HEK293 (cell line): ENCODE measurements around the gene RGS7.

Experiments
- CTCF ChIA-PET: fragments of 350-600 bp; formaldehyde crosslinking; extraction: SDS; loops from one replicate; lab custom pipeline; 2021; ENCODE audit warnings: antibody characterized with exemption; lab: Yijun Ruan, JAX
- POLR2A ChIA-PET: fragments of 300-600 bp; formaldehyde crosslinking; extraction: SDS; loops from one replicate; lab custom pipeline; 2020; ENCODE audit warnings: antibody characterized with exemption, inconsistent platforms; lab: Yijun Ruan, JAX
- H3K27ac ChIP-seq: fragments of 200-500 bp; sonication (Bioruptor generic); 2 replicates; pipeline ENCODE4 v1.5.1; 2014; ENCODE audit warnings: low read depth, low read length, control low read depth, inconsistent platforms; ENCODE audit errors: extremely low read depth
- H3K36me3 ChIP-seq, 2 experiments: fragments of 200-500 bp in 1 of 2; sonication (Bioruptor generic) in 1 of 2; 1 replicate in 1 of 2; 2 replicates in 1 of 2; pipeline ENCODE4 v1.5.1; 2014 to 2017; ENCODE audit warnings: inconsistent platforms in 2 of 2, low read length in 2 of 2; ENCODE audit not compliant: control insufficient read depth in 2 of 2, insufficient read depth in 1 of 2
- H3K4me1 ChIP-seq: fragments of 200-500 bp; sonication (Bioruptor generic); 2 replicates; pipeline ENCODE4 v1.5.1; 2014; ENCODE audit warnings: mild to moderate bottlenecking, low read length, inconsistent platforms; ENCODE audit not compliant: control insufficient read depth, insufficient read depth
- H3K4me3 ChIP-seq: 2 replicates; pipeline ENCODE4 v1.5.1; 2011; ENCODE audit warnings: low read depth, mild to moderate bottlenecking, control low read depth, low read length, moderate library complexity
- H3K9me3 ChIP-seq: fragments of 200-500 bp; sonication (Bioruptor generic); 2 replicates; pipeline ENCODE4 v1.5.1; 2014; ENCODE audit warnings: low read depth, low read length, inconsistent platforms; ENCODE audit not compliant: control insufficient read depth, insufficient read depth
- FEZF1 ChIP-seq: fragments of 450-650 bp; formaldehyde crosslinking; IDR thresholded peaks from 2 replicates; pipeline ENCODE4 v1.5.1; 2016; ENCODE audit warnings: missing biosample characterization, missing genetic modification characterization
- IKZF3 ChIP-seq: fragments of 450-650 bp; IDR thresholded peaks from 2 replicates; pipeline ENCODE4 v1.5.0; 2018; ENCODE audit warnings: missing biosample characterization, mild to moderate bottlenecking, missing genetic modification characterization, moderate library complexity
- KLF7 ChIP-seq: fragments of 450-650 bp; formaldehyde crosslinking; IDR thresholded peaks from 2 replicates; pipeline ENCODE4 v1.5.1; 2016; ENCODE audit warnings: missing biosample characterization, missing genetic modification characterization, borderline replicate concordance
- KLF8 ChIP-seq: fragments of 450-650 bp; formaldehyde crosslinking; IDR thresholded peaks from 2 replicates; pipeline ENCODE4 v1.5.1; 2016; ENCODE audit warnings: missing biosample characterization, missing genetic modification characterization
- PRDM2 ChIP-seq: fragments of 450-650 bp; formaldehyde crosslinking; IDR thresholded peaks from 2 replicates; pipeline ENCODE4 v1.5.1; 2016; ENCODE audit warnings: missing biosample characterization, missing genetic modification characterization, borderline replicate concordance
- SCRT1 ChIP-seq: fragments of 450-650 bp; formaldehyde crosslinking; IDR thresholded peaks from 2 replicates; pipeline ENCODE4 v1.5.1; 2016; ENCODE audit warnings: missing biosample characterization, missing genetic modification characterization, borderline replicate concordance
- SP2 ChIP-seq: fragments of 450-650 bp; formaldehyde crosslinking; IDR thresholded peaks from 2 replicates; pipeline ENCODE4 v1.5.1; 2016; ENCODE audit warnings: missing biosample characterization, missing genetic modification characterization
- ZFP37 ChIP-seq: fragments of 450-650 bp; formaldehyde crosslinking; IDR thresholded peaks from 2 replicates; pipeline ENCODE4 v1.5.1; 2016; ENCODE audit warnings: missing biosample characterization, missing genetic modification characterization
- ZFP41 ChIP-seq: fragments of 450-650 bp; formaldehyde crosslinking; IDR thresholded peaks from 2 replicates; pipeline ENCODE4 v1.5.1; 2016; ENCODE audit warnings: missing biosample characterization, missing genetic modification characterization, borderline replicate concordance
- ZNF202 ChIP-seq: fragments of 450-650 bp; formaldehyde crosslinking; IDR thresholded peaks from 2 replicates; pipeline ENCODE4 v1.5.1; 2016; ENCODE audit warnings: missing biosample characterization, missing genetic modification characterization, borderline replicate concordance
- ZNF292 ChIP-seq: fragments of 450-650 bp; formaldehyde crosslinking; IDR thresholded peaks from 2 replicates; pipeline ENCODE4 v1.5.1; 2016; ENCODE audit warnings: low read depth, missing biosample characterization, missing genetic modification characterization, borderline replicate concordance
- ZNF394 ChIP-seq: fragments of 450-650 bp; formaldehyde crosslinking; IDR thresholded peaks from 2 replicates; pipeline ENCODE4 v1.5.1; 2016; ENCODE audit warnings: missing biosample characterization, missing genetic modification characterization, mild to moderate bottlenecking, moderate library complexity, borderline replicate concordance
- ZNF416 ChIP-seq: fragments of 450-650 bp; formaldehyde crosslinking; IDR thresholded peaks from 2 replicates; pipeline ENCODE4 v1.5.1; 2016; ENCODE audit warnings: missing biosample characterization, missing genetic modification characterization
- ZNF426 ChIP-seq: fragments of 450-650 bp; formaldehyde crosslinking; IDR thresholded peaks from 2 replicates; pipeline ENCODE4 v1.5.1; 2017; ENCODE audit warnings: missing biosample characterization, missing genetic modification characterization, mild to moderate bottlenecking, inconsistent platforms, moderate library complexity
- ZNF501 ChIP-seq: fragments of 450-650 bp; formaldehyde crosslinking; IDR thresholded peaks from 2 replicates; pipeline ENCODE4 v1.5.1; 2016; ENCODE audit warnings: missing biosample characterization, missing genetic modification characterization
- ZNF510 ChIP-seq: fragments of 450-650 bp; formaldehyde crosslinking; IDR thresholded peaks from 2 replicates; pipeline ENCODE4 v1.5.1; 2018; ENCODE audit warnings: mild to moderate bottlenecking, missing genetic modification characterization, missing biosample characterization; ENCODE audit not compliant: insufficient replicate concordance
- ZNF555 ChIP-seq: fragments of 450-650 bp; formaldehyde crosslinking; conservative IDR thresholded peaks from 2 replicates; pipeline ENCODE4 v1.5.1; 2017; ENCODE audit warnings: missing biosample characterization, mild to moderate bottlenecking, missing genetic modification characterization, inconsistent platforms
- ZNF580 ChIP-seq: fragments of 450-650 bp; formaldehyde crosslinking; IDR thresholded peaks from 2 replicates; pipeline ENCODE4 v1.5.1; 2016; ENCODE audit warnings: missing biosample characterization, missing genetic modification characterization
- ZNF624 ChIP-seq: fragments of 450-650 bp; formaldehyde crosslinking; IDR thresholded peaks from 2 replicates; pipeline ENCODE4 v1.5.1; 2017; ENCODE audit warnings: missing biosample characterization, missing genetic modification characterization
- TF ChIP-seq, protein P1 (sequence below): fragments of 450-650 bp; formaldehyde crosslinking; IDR thresholded peaks from 2 replicates; pipeline ENCODE4 v1.5.1; 2017; ENCODE audit warnings: missing biosample characterization, missing genetic modification characterization
- TF ChIP-seq, protein P2 (sequence below): fragments of 450-650 bp; formaldehyde crosslinking; IDR thresholded peaks from 2 replicates; pipeline ENCODE4; 2016; ENCODE audit warnings: missing biosample characterization, missing genetic modification characterization
- TF ChIP-seq, protein P3 (sequence below): fragments of 450-650 bp; formaldehyde crosslinking; IDR thresholded peaks from 2 replicates; pipeline ENCODE4 v1.5.1; 2016; ENCODE audit warnings: missing biosample characterization, missing genetic modification characterization

Gene RGS7

GRCh38 chr1:241105147-241105546 is 251.9 kb downstream of the RGS7 start:
- CTCF ChIA-PET: interaction anchor here (0.6 to 1.0 kb wide), 2 partner anchors 159 to 1010 kb away, joined by 3 read pairs; no protein-coding TSS in a partner anchor
- H3K9me3 ChIP-seq: no peaks in the 10 kb centered on the region
- no peak overlapping the region for H3K4me3 ChIP-seq
- TF ChIP-seq ZNF426 (tag by site-specific recombination) (no peak), ZFP37 (tag by site-specific recombination) (no peak), SP2 (tag by site-specific recombination) (no peak)
- TF ChIP-seq, protein P1, sequence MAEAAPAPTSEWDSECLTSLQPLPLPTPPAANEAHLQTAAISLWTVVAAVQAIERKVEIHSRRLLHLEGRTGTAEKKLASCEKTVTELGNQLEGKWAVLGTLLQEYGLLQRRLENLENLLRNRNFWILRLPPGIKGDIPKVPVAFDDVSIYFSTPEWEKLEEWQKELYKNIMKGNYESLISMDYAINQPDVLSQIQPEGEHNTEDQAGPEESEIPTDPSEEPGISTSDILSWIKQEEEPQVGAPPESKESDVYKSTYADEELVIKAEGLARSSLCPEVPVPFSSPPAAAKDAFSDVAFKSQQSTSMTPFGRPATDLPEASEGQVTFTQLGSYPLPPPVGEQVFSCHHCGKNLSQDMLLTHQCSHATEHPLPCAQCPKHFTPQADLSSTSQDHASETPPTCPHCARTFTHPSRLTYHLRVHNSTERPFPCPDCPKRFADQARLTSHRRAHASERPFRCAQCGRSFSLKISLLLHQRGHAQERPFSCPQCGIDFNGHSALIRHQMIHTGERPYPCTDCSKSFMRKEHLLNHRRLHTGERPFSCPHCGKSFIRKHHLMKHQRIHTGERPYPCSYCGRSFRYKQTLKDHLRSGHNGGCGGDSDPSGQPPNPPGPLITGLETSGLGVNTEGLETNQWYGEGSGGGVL: no peak
- H3K27ac ChIP-seq: no peak overlapping the region
- H3K4me1 ChIP-seq: no peaks in the 10 kb centered on the region
- no peaks in the 10 kb centered on the region for H3K36me3 ChIP-seq
- POLR2A ChIA-PET: no interaction called here

GRCh38 chr1:241102664-241103063 is 254.3 kb downstream of the RGS7 start:
- no peaks in the 10 kb centered on the region for H3K9me3 ChIP-seq
- no peak overlapping the region for H3K27ac ChIP-seq
- no peaks in the 10 kb centered on the region for H3K36me3 ChIP-seq
- POLR2A ChIA-PET: no interaction called here
- H3K4me1 ChIP-seq: no peaks in the 10 kb centered on the region
- CTCF ChIA-PET: interaction anchor here (0.7 kb wide), 1 partner anchor 739 kb away, joined by 3 read pairs; no protein-coding TSS in a partner anchor
- no peak overlapping the region for H3K4me3 ChIP-seq
- no peak for TF ChIP-seq KLF7 (tag by site-specific recombination)
- TF ChIP-seq ZNF416 (tag by site-specific recombination): no peak
- TF ChIP-seq ZNF292: no peak
- TF ChIP-seq, protein P1: no peak
- TF ChIP-seq PRDM2 (tag by site-specific recombination): no peak
- TF ChIP-seq ZNF555 (tag by site-specific recombination): no peak
- TF ChIP-seq KLF8 (tag by site-specific recombination): no peak
- no peak for TF ChIP-seq ZFP41 (tag by site-specific recombination)
- TF ChIP-seq ZNF394: no peak
- TF ChIP-seq ZNF510 (tag by site-specific recombination): no peak
- no peak for TF ChIP-seq IKZF3 (tag by site-specific recombination)
- TF ChIP-seq SCRT1 (tag by site-specific recombination): no peak
- TF ChIP-seq ZNF202 (tag by site-specific recombination): no peak
- TF ChIP-seq, protein P2, sequence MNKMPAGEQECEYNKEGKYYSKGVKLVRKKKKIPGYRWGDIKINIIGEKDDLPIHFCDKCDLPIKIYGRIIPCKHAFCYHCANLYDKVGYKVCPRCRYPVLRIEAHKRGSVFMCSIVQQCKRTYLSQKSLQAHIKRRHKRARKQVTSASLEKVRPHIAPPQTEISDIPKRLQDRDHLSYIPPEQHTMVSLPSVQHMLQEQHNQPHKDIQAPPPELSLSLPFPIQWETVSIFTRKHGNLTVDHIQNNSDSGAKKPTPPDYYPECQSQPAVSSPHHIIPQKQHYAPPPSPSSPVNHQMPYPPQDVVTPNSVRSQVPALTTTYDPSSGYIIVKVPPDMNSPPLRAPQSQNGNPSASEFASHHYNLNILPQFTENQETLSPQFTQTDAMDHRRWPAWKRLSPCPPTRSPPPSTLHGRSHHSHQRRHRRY (tag by site-specific recombination): no peak
- no peak for TF ChIP-seq ZNF501 (tag by site-specific recombination)
- TF ChIP-seq ZNF624 (tag by site-specific recombination): no peak
- TF ChIP-seq, protein P3, sequence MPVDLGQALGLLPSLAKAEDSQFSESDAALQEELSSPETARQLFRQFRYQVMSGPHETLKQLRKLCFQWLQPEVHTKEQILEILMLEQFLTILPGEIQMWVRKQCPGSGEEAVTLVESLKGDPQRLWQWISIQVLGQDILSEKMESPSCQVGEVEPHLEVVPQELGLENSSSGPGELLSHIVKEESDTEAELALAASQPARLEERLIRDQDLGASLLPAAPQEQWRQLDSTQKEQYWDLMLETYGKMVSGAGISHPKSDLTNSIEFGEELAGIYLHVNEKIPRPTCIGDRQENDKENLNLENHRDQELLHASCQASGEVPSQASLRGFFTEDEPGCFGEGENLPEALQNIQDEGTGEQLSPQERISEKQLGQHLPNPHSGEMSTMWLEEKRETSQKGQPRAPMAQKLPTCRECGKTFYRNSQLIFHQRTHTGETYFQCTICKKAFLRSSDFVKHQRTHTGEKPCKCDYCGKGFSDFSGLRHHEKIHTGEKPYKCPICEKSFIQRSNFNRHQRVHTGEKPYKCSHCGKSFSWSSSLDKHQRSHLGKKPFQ (tag by site-specific recombination): no peak
- TF ChIP-seq ZNF580 (tag by site-specific recombination): no peak
- TF ChIP-seq FEZF1 (tag by site-specific recombination): no peak
